ENCODE measurements around the gene SEMA4D.

SEMA4D gene

DNA sequence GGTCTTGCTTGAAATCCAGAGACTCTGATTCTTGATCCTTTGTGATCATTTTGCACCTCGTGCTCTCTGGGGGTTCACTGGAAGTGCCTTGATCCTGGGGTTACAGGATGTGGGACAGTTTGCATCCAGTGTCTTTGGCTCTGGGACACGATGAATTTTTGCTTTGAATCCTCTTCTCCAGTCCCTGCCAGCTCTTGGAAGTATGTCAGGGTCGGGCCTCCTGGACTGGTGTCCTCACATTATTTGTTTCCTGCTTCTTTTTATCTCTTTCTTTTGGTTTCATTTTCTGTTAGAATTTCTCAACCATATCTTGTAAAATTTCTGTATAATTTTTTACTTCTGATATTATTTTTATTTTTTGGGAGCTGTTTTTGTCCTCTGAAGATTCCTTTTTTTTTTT, 145.5 kb downstream of the SEMA4D start:
- DNase-seq (ENCODE audit: extremely low read depth, low read depth), result no peak
- H3K4me3 ChIP-seq (replicated peaks; ENCODE audit: low read depth, low read length), result no peak overlapping the region
- TF ChIP-seq, protein P1, sequence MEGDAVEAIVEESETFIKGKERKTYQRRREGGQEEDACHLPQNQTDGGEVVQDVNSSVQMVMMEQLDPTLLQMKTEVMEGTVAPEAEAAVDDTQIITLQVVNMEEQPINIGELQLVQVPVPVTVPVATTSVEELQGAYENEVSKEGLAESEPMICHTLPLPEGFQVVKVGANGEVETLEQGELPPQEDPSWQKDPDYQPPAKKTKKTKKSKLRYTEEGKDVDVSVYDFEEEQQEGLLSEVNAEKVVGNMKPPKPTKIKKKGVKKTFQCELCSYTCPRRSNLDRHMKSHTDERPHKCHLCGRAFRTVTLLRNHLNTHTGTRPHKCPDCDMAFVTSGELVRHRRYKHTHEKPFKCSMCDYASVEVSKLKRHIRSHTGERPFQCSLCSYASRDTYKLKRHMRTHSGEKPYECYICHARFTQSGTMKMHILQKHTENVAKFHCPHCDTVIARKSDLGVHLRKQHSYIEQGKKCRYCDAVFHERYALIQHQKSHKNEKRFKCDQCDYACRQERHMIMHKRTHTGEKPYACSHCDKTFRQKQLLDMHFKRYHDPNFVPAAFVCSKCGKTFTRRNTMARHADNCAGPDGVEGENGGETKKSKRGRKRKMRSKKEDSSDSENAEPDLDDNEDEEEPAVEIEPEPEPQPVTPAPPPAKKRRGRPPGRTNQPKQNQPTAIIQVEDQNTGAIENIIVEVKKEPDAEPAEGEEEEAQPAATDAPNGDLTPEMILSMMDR (IDR thresholded peaks at IDR 0.05; ENCODE audit: low read depth, low read length, missing control alignments), result no peak

DNA sequence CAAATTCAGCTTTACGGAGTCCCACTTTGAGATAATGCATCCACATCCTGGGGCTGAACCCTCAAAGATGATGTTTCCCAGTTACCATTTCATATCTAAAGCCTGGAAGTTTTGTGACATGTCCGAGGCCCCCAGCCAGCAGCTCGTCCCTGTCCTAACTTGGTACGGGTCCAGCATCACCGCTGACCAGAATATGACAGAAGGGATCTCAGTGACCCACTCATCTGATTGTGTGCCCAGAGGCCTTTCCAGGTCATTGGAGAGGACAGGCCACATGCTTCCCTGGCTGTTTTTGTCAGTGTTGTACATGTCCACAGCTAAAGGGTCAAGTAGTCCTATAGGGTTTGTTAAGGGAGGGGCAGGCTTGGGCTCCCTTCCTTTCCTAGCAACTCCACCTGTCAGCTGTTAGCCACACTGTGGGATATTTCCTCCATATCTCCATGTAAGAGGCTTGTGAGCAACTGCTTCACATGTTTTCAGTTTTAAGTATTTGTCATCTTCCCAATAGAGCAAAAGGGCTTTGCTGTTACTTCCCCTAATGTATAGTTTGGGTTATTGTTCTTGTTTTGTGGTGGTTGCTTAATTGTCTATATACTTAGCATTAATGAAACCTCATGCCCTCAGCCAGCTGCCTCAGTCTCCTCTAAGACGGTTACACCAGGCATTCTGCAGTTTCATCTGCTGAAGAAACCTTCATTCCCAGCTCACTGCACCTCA, 146.2 kb downstream of the SEMA4D start:
- TF ChIP-seq, protein P1 (IDR thresholded peaks at IDR 0.05; ENCODE audit: low read depth, low read length, missing control alignments), result no peak
- no peak overlapping the region for H3K4me3 ChIP-seq (replicated peaks; ENCODE audit: low read depth, low read length)
- DNase-seq (ENCODE audit: extremely low read depth, low read depth), result no peak

DNA sequence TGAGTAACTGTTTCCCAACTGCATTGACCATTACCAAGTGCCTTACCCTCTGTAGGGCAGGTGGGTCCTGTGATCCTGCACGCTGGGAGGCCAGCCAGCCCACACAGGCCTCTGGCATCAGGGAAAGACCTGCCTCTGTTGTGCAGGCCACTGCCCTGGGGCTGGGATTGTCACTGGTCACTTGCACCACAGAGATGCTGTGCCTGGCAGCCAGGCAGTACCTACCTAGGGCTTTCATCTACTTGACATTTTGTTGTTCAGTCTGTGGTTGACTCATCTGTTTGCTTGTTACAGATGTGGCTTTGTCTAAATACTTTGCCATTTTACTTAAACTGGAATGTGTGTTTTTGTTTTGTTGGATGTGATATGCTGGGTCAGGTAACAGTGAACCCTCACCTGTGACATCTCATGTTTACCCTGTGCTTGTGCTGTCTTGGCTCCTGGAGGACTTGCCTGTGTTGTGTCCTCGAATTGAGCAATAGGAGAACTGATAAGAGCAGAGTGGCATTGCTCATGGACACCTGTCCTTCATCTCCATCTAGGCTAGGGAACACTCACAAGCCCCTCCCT, 146.8 kb downstream of the SEMA4D start:
- DNase-seq (ENCODE audit: extremely low read depth, low read depth), result no peak
- TF ChIP-seq, protein P1 (IDR thresholded peaks at IDR 0.05; ENCODE audit: low read depth, low read length, missing control alignments), result no peak
- H3K4me3 ChIP-seq (replicated peaks; ENCODE audit: low read depth, low read length), result no peak overlapping the region

DNA sequence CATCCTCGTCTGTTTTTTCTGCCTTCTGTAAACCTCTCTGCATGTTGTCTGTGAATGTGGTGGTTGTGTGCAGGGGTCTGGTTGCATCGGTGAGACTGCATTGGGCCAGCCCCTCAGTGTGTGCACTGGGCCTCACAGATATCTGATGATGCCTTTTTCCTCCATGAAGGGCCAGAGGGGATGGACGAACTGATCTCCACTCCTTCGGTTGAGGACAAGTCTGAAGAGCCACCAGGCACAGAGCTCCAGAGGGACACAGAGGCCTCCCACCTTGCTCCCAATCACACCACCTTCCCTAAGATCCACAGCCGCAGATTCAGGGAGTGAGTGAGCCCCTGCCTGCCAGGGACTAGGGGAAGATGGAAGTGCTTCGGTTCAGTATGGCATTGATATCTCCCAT, 148.3 kb downstream of the SEMA4D start:
- TF ChIP-seq, protein P1 (IDR thresholded peaks at IDR 0.05; ENCODE audit: low read depth, low read length, missing control alignments), result no peak
- no peak overlapping the region for H3K4me3 ChIP-seq (replicated peaks; ENCODE audit: low read depth, low read length)
- no peak for DNase-seq (ENCODE audit: extremely low read depth, low read depth)

DNA sequence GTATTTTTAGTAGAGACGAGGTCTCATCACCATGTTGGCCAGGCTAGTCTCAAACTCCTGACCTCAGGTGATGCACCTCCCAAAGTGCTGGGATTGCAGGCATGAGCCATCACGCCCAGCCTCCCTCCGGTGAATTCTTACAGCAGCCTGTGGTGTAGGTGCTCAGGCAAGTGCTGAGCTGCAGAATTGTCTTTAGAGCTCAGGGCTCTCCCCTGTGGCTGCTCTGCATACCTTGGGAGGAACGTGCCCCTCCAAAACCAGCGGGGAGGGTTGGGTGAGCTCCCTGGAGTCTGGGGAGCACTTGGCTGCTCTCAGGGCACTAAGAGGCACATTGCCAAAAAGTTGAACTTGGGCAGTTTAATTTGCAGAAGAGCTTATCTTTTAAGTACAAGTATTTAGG, 150.3 kb downstream of the SEMA4D start:
- H3K4me3 ChIP-seq (replicated peaks; ENCODE audit: low read depth, low read length), result no peak overlapping the region
- DNase-seq (ENCODE audit: extremely low read depth, low read depth), result no peak
- TF ChIP-seq, protein P1 (IDR thresholded peaks at IDR 0.05; ENCODE audit: low read depth, low read length, missing control alignments), result no peak

DNA sequence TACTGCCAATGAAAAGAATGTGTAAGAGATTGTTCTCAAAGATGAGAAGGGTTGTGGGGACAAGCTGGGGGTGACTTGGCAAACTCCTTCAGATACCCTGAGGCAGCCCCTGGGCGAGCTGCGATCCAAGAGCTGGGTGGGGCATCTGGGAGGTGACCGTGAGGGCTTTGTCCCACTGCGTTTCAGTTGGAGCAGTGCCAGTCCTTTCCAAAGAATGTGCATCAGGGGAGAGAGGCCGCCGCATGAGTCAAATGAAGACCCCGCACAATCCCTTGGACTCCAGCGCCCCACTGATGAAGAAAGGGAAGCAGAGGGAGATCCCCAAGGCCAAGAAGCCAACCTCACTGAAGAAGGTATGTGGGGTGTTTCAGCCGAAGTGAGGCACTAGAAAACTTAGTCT, 151.2 kb downstream of the SEMA4D start:
- TF ChIP-seq, protein P1 (IDR thresholded peaks at IDR 0.05; ENCODE audit: low read depth, low read length, missing control alignments), result no peak
- H3K4me3 ChIP-seq (replicated peaks; ENCODE audit: low read depth, low read length), result no peak overlapping the region
- DNase-seq (ENCODE audit: extremely low read depth, low read depth), result no peak
